Urinary bladder (tissue), 4 donors: ENCODE results near the gene SLCO1B1. TPM values are rescaled to one million over a fixed set of nuclear protein-coding genes. Genes with fewer than 3 reads are reported as not detected.
"Not testable (repeated sequence)": the region's sequence is repeated elsewhere in the genome, so short reads cannot be mapped to it uniquely, and the experiment has no call there.

Source experiments
- DNase-seq: peaks from one replicate; pipeline ENCODE4 v3.0.0-alpha.2; 2015; ENCODE audit errors: extremely low spot score
- H3K27ac ChIP-seq: one replicate; pipeline ENCODE4 v1.5.1; 2013; ENCODE audit warnings: low read depth, mild to moderate bottlenecking, moderate library complexity
- H3K36me3 ChIP-seq: one replicate; pipeline ENCODE4 v1.6.1; 2013; ENCODE audit warnings: mild to moderate bottlenecking, moderate library complexity; ENCODE audit not compliant: insufficient read depth
- H3K4me1 ChIP-seq: one replicate; pipeline ENCODE4 v1.6.1; 2013; ENCODE audit warnings: mild to moderate bottlenecking, moderate library complexity; ENCODE audit not compliant: insufficient read depth
- H3K4me3 ChIP-seq: one replicate; pipeline ENCODE4 v1.5.1; 2013; ENCODE audit warnings: low read depth, low read length
- WGBS: extraction: QIAGEN DNeasy Blood & Tissue Kit; methylation state at CpG from one replicate; pipeline ENCODE4 v1.1.7; 2013; 5-methylcytosine and 5-hydroxymethylcytosine counted together
- polyA plus RNA-seq: library from polyadenylated mRNA; stranded (reverse); fragments of 200-250 nt; gene quantifications from one replicate; pipeline ENCODE4 v1.2.3, GENCODE V29; 2013
- total RNA-seq: library from RNA; depleted of rRNA; stranded (reverse); fragments of >200 nt; gene quantifications from one replicate; pipeline ENCODE4 v1.2.3, GENCODE V29; 2014
- donor health status: healthy with polysubstance abuse.
- donor health status: healthy.

SLCO1B1 gene, protein sequence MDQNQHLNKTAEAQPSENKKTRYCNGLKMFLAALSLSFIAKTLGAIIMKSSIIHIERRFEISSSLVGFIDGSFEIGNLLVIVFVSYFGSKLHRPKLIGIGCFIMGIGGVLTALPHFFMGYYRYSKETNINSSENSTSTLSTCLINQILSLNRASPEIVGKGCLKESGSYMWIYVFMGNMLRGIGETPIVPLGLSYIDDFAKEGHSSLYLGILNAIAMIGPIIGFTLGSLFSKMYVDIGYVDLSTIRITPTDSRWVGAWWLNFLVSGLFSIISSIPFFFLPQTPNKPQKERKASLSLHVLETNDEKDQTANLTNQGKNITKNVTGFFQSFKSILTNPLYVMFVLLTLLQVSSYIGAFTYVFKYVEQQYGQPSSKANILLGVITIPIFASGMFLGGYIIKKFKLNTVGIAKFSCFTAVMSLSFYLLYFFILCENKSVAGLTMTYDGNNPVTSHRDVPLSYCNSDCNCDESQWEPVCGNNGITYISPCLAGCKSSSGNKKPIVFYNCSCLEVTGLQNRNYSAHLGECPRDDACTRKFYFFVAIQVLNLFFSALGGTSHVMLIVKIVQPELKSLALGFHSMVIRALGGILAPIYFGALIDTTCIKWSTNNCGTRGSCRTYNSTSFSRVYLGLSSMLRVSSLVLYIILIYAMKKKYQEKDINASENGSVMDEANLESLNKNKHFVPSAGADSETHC
- total RNA-seq: not detected
- 0.05 TPM for polyA plus RNA-seq

- no peak for DNase-seq
- no peaks in the 10 kb centered on the region for H3K4me1 ChIP-seq
- 90% methylated on average over 3 of the region's 3 CpGs for WGBS
Observed at GRCh38 chr12:21130998-21131397, at the start of gene SLCO1B1. SLCO1B1 (plus strand) TSS chr12:21131194; CDS start chr12:21141575, 10,381 bp downstream.

DNA sequence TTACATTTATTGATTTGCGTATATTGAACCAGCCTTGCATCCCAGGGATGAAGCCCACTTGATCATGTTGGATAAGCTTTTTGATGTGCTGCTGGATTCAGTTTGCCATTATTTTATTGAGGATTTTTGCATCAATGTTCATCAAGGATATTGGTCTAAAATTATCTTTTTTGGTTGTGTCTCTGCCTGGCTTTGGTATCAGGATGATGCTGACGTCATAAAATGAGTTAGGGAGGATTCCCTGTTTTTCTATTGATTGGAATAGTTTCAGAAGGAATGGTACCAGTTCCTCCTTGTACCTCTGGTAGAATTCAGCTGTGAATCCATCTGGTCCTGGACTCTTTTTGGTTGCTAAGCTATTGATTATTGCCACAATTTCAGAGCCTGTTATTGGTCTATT, 46.2 kb upstream of the SLCO1B1 start:
- WGBS: 47% methylated on average over 1 of the region's 2 CpGs

More at GRCh38 chr12:21130998-21131397, at the start of gene SLCO1B1:
- no peak within 1 kb of the TSS for H3K27ac ChIP-seq
- H3K36me3 ChIP-seq: no peaks in the 10 kb centered on the region
- H3K4me3 ChIP-seq: no peak within 1 kb of the TSS

DNA sequence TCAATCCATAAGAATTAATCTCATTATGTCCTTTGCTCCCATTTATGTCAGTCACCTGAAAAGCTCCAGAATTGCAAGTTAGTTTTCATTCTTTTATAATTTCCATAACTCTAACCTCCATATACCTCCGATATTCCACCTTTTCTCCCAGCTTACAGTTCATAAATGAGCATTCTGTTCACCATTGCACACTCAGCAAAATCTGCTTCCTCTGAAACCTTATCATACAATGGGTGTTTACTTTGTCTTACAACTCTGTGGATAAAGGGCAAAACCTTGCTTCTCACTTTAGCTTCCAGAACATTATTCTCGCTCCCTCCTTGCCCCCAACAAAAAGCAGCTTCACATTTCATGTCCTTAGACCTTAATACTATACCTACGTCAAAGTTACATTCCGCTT, 19.3 kb upstream of the SLCO1B1 start:
- H3K27ac ChIP-seq: no peak overlapping the region
- H3K36me3 ChIP-seq: no peaks in the 10 kb centered on the region
- 87% methylated on average over 4 of the region's 4 CpGs for WGBS
- no peak overlapping the region for H3K4me3 ChIP-seq
- H3K4me1 ChIP-seq: no peaks in the 10 kb centered on the region
- DNase-seq: no peak

More for the DNA sequence above, 46.2 kb upstream of the SLCO1B1 start:
- H3K27ac ChIP-seq, DNase-seq, H3K36me3 ChIP-seq, H3K4me1 ChIP-seq, H3K4me3 ChIP-seq: not testable (repeated sequence)

- 92% methylated on average over 7 of the region's 7 CpGs for WGBS
- no peaks in the 10 kb centered on the region for H3K36me3 ChIP-seq
- H3K27ac ChIP-seq: no peak overlapping the region
- DNase-seq: no peak
- H3K4me3 ChIP-seq: no peak overlapping the region
- H3K4me1 ChIP-seq: no peaks in the 10 kb centered on the region
Observed at GRCh38 chr12:21113266-21113665, 17.7 kb upstream of the SLCO1B1 start.

DNA sequence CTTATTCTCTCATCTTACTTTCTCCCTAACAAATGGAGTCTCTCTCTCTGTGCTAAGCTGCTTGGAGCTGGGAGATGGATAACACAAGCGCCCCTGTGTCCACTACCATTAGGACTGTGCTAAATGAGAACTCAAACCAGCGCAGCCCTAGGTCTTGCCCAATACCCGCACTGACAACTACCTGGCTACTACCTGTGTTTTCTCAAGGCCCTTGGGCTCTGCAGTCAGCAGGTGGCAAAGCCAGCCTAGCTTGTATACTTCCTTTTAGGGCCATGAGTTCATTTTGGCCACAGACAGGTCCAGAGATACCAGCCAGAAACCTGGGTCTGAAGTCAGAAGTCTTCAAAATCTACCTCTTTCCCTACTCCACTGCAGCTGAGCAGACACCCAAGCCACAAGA, 13.0 kb upstream of the SLCO1B1 start:
- Histone ChIP-seq H3K4me3 (no peak overlapping the region), H3K4me1 (no peaks in the 10 kb centered on the region), H3K27ac (no peak overlapping the region), H3K36me3 (no peaks in the 10 kb centered on the region)
- WGBS: 83% methylated on average over 3 of the region's 3 CpGs
- DNase-seq: no peak

GRCh38 chr12:21118760-21119159, 12.2 kb upstream of the SLCO1B1 start:
- no peak for DNase-seq
- WGBS: 54% methylated on average over 1 of the region's 1 CpG
- H3K4me3 ChIP-seq: no peak overlapping the region
- H3K4me1 ChIP-seq: no peaks in the 10 kb centered on the region
- no peak overlapping the region for H3K27ac ChIP-seq
- no peaks in the 10 kb centered on the region for H3K36me3 ChIP-seq

DNA sequence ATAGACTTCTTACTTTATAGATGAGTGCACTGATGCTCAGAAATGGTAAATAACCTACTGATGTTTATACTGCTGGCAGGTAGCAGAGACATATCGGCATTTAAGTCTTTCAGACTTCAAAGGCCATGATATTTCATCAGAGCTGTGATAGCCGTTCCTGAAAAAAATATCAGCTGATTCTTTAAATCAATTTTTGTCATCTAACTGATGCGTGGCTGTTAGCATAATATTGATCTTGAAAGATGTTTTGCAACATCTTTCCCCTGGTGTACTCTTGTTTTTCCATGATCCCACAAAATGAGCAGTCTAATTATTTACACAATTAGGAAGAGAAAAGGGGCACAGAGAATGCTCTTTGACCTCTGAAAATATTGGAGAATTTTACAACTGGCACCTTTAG, 1.6 kb upstream of the SLCO1B1 start:
- no peak overlapping the region for H3K27ac ChIP-seq
- H3K36me3 ChIP-seq: no peaks in the 10 kb centered on the region
- H3K4me3 ChIP-seq: no peak overlapping the region
- DNase-seq: no peak
- no peaks in the 10 kb centered on the region for H3K4me1 ChIP-seq
- WGBS: 80% methylated on average over 3 of the region's 3 CpGs

- H3K27ac ChIP-seq: no peak overlapping the region
- WGBS: 43% methylated on average over 1 of the region's 1 CpG
- DNase-seq: no peak
- no peak overlapping the region for H3K4me3 ChIP-seq
- no peaks in the 10 kb centered on the region for H3K36me3 ChIP-seq
- no peaks in the 10 kb centered on the region for H3K4me1 ChIP-seq
Observed at GRCh38 chr12:21129906-21130305, 1.1 kb upstream of the SLCO1B1 start.

DNA sequence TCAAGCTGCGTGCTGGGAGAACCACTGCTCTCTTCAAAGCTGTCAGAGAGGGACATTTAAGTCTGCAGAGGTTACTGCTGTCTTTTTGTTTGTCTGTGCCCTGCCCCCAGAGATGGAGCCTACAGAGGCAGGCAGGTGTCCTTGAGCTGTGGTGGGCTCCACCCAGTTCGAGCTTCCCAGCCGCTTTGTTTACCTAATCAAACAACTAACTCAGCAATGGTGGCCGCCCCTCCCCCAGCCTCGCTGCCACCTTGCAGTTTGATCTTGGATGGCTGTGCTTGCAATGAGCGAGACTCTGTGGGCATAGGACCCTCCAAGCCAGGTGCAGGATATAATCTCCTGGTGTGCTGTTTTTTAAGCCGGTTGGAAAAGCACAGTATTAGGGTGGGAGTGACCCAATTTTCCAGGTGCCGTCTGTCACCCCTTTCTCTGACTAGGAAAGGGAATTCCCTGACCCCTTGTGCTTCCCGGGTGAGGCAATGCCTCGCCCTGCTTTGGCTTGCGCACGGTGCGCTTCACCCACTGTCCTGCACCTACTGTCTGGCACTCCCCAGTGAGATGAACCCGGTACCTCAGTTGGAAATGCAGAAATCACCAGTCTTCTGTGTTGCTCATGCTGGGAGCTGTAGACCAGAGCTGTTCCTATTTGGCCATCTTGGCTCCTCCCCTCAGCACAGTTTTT, 6.5 kb downstream of the SLCO1B1 start:
- not testable (repeated sequence) for H3K4me1 ChIP-seq, H3K4me3 ChIP-seq, H3K27ac ChIP-seq, DNase-seq, H3K36me3 ChIP-seq
- WGBS: 90% methylated on average over 14 of the region's 14 CpGs

DNA sequence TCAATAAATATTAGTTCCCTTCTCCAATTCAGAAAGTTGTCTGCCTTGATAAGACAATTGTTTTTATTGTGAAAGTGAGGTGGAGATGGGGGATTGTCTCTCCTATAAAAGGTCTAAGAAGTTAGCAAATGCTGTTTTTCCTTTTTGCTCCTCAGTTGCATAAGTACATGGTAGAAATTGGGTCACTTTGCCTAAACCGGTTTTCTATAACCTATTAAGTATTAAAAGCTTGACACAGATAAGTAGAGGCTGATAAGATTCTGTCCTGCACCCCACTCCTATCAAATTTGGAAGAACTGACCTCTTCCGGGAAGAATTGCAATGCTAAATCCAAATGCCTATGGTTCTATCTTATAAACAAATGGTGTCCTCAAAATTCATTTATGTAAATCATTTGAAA, 7.0 kb downstream of the SLCO1B1 start:
- DNase-seq: no peak
- no peaks in the 10 kb centered on the region for H3K4me1 ChIP-seq
- H3K4me3 ChIP-seq: no peak overlapping the region
- no peaks in the 10 kb centered on the region for H3K36me3 ChIP-seq
- 85% methylated on average over 2 of the region's 2 CpGs for WGBS
- no peak overlapping the region for H3K27ac ChIP-seq

- Histone ChIP-seq H3K36me3 (no peaks in the 10 kb centered on the region), H3K4me3 (no peak overlapping the region), H3K4me1 (no peaks in the 10 kb centered on the region), H3K27ac (no peak overlapping the region)
- DNase-seq: no peak
Observed at GRCh38 chr12:21144309-21144708, 13.3 kb downstream of the SLCO1B1 start.

- not testable (repeated sequence) for H3K27ac ChIP-seq, DNase-seq, H3K4me1 ChIP-seq, H3K36me3 ChIP-seq, H3K4me3 ChIP-seq
- WGBS: 69% methylated on average over 5 of the region's 5 CpGs
Observed at GRCh38 chr12:21149861-21150260, 18.9 kb downstream of the SLCO1B1 start.

DNA sequence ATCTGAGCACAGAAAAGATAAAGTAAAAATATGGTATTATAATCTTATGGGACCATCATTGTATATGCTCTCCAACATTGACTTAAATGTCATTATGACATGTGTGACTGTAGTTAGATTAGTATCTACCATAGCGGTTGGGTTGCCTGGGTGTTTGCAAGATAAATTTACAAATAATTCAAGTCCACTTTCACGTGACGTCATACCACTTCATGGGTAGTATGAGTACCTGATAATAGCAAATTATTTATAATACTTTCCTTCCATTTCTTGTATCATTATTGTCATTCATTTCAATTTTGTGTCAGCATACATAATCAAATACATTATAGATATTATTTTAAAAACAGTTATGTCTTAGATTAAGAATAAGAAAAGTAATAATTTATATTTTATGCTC, 20.2 kb downstream of the SLCO1B1 start:
- Histone ChIP-seq H3K4me1 (no peaks in the 10 kb centered on the region), H3K27ac (no peak overlapping the region), H3K36me3 (no peaks in the 10 kb centered on the region), H3K4me3 (no peak overlapping the region)
- DNase-seq: no peak
- WGBS: 88% methylated on average over 3 of the region's 3 CpGs
